HG03378 (cell line): Measurements from ENCODE around the gene MED27.

ENCODE experiments used
- ATAC-seq: cut with Tn5 transposase; IDR thresholded peaks from one replicate; pipeline ENCODE4 v1.9.1; 2021; ENCODE audit warnings: mild to moderate bottlenecking, moderate library complexity; ENCODE audit not compliant: unreplicated experiment

MED27 gene

DNA sequence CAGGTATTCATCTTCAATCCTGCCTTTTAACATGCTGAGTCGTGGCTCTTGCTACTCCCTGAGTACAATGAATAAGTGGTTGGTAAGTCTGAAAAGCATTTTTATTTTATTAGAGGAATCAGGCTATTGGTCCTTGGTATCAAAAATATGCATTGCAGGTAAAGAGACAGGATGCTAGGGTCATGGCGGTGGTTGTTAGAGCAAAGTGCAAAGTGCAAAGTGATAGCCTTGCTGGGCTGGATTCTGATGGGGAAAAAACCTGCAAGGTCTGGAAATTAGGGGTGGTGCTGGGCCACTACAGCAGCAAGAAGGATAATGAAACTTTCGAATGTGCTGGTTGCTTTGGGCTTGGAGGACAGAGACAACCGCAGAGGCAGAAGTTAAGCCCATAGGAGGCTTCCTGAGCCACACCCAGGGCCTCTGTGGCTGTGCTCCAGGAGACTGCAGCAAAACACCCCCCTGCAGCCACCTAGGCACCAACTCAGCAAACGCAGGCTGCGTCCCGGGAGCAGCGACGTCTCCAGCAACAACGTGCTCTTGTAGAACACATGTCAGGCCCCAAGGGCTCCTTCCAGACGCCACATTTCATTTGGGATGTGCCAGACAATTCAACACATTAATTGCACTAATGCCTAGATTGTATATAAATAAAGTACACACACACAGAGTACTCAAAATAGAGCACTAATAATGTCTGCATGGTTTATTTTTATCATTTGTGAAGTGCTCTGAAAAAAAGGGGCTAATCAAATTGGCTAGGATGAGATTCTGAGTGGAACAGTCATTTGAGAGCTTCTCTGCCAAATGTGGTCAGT lies 190.0 kb downstream of the MED27 start:
- ATAC-seq = no peak

DNA sequence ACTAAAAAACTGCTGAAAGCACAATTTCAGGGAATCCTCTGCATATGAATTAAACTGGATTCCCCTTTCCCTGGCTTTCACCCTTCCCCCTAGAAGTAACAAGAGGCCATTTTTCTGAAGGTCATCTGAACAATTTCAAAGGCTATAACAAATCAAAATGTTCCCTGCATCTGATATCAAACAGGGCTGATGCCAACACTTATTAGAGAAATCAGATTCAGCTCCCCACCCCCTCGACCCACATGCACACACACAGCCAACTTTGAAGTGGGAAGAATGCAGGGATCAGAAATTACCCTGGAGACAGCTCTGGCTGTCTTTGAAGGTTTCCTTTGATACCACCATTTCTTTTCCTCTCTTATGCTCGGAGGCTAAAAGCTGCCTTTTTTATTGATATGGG lies 190.7 kb downstream of the MED27 start:
- ATAC-seq = no peak

DNA sequence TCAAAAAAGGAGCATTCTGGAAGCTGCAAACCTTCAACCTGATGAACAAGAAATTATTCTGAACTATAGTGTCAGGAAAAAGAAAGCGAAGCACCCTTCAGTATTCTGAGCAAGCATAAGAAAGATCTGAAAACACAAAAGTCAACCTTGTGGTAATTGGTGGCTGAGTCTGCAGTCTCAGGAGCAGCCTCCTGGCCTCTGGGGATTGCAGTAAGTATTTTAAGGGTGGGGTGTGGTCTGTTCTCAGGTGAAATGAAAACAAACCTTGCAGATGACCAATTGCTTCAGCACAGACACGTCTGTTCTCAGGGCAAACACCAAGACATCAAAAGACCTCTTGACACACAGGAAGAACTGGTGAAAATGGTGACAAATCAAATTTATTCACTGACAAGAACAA lies 192.0 kb downstream of the MED27 start:
- ATAC-seq = no peak

DNA sequence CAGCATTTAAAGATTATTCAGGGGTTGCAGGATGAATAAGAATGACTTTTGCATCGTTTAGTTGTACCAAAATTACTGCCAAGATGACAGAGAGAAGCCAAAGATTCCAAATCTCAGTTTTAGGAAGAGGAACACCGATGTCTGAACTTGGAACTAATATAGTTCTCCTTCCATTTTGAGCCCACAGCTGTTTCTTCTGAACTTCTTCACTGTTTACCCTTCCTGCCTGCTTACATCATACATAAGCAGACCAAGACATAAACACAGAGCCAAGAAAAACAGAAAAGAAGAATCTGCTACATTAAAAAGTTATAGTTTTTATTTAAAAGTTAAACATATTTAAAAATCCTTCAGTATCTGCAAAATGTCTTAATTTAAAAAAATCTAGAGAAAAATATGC lies 192.8 kb downstream of the MED27 start:
- no peak for ATAC-seq

DNA sequence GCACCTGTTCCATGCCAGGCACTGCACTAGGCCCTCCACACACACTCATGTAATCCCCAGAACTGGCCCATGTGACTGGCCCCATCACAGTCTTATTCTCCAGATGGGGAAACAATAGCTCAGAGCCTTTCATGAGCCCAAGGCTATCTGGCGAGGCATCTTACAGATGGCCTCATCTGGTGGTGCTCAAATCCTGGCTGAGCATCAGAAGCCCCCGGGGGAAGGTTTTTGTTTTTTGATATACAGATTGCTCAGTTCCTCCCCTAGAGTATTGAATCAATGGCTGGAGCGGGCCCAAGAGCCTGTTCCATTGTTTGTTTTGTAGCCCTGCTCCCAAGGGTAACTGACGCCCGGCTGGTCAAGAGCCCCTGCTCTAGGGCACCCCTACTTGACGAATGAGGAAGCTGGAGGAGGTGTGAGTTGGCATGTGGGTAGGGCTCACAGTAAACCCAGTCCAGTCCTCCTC lies 194.5 kb downstream of the MED27 start:
- ATAC-seq = no peak

DNA sequence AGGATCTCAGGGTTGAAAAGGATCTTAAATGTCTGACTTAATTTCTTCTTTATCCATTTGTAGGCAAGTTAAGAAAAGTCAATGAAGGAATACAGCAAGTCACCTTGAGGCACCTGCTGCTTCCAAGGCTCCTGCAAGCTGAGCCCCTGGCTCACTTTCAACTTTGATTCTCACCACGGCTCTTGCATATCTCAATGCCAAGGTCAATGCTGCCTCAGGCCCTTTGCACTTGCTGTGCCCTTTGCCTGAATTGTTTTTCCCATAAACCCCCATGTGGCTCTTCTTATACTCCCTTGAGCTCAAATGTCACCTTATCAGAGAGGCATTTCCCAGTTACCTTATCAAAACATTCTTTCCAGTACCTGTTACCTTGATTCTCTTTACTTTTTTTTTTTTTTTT lies 195.4 kb downstream of the MED27 start:
- ATAC-seq = no peak

DNA sequence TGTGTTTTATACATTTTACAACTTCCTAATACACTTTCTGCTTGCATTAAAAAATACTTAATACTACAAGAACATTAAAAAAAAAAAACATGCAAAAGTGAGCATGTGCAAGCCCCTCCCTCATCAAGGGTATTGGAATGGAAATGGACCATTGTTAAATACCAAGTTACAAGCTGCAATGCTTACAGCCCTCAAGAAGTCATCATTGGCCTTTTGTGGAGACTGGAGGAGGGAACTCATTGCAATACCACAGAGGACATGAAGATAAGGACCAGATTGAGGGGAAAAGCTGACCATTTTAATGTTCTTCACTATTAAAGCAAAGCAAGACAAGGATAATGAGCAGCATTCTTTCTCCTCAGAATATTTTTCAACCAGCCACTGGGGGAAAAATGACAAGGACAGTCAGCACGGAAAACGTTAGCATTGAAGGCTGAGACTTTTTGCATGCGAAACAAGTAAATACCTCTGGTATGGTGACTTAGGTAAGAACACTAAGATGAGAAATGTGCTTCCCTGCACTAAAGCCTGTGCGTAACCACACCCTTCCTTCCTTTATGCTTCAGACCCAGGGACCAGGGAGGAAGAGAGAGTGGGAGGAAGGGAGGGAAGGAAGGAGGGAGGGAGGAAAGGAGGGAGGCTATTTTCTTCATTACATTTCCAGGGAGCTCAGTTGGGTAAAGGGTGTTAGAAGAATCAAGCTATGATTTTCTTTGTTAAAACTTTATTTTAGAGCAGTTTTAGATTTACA lies 198.7 kb downstream of the MED27 start:
- ATAC-seq = no peak

DNA sequence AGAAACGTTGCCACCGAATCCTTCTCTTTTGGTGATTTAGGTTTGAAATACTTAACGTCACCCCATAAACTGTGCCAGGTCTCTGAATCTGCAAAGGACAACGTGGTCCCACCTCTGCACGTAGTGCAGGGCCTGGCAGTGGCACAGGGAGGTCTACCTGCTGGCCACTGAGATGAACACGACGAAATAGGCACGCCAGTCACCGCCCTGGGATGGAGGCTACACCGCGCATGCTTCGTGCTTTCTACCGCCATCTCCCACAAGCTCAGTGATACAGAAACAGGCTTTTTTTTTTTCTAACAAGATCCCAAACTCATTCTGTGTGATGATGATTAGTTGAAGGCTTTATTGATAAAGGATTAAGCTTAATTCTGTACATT lies 199.8 kb downstream of the MED27 start:
- ATAC-seq = no peak

DNA sequence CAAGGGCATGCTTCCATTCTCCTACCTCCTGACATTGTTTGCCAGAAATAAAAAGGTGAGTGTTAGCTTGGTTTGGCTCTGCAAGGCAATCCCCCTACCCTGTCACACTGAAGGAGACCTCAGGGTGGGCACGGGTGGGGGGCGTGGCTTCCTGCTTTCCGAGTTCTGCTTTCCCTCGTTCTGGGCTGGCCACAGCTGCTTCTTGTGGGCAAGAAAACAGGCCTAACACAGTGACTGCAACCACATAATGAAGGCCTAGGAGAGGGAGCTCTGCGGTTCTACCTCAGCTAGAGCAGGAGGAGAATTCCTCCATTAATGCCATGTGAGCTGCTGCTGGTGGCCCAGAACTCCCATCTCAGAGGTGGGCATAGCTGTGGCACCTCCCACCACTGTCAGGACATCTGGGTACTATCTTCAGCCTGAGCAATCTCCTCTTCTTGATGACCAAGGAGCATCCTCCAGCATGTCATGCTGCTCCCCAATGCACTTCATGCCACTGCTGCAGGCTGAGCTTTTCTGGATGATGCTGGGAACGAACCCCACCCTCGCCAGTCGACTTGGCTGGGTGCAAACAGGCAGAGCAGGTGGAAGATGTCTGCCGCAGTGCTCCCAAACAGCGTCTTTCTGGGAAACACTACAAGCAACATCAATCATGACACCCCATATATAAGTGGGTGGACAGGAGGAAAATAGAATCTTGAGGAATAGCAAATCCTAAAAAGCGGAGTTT lies 200.3 kb downstream of the MED27 start:
- ATAC-seq = no peak

DNA sequence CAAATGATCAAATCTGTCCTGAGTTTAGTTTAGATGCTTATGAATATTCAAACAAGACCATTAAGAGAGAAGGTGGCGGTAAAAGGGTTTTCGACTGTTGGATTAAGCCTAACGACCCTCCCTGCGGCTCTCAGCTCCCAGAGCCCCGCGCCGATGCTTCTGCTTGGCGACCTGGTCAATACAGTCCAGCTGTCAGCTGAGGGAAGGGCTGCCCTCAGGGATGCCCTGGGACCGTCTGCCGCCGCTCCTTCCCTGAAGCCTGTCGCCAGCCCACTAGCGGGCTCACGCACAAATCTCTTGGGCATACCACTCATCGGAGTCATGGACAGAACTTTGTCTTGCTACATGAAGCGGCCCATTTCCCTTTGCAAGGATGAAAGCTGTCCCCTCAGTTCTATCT lies 203.2 kb downstream of the MED27 start:
- ATAC-seq = no peak

DNA sequence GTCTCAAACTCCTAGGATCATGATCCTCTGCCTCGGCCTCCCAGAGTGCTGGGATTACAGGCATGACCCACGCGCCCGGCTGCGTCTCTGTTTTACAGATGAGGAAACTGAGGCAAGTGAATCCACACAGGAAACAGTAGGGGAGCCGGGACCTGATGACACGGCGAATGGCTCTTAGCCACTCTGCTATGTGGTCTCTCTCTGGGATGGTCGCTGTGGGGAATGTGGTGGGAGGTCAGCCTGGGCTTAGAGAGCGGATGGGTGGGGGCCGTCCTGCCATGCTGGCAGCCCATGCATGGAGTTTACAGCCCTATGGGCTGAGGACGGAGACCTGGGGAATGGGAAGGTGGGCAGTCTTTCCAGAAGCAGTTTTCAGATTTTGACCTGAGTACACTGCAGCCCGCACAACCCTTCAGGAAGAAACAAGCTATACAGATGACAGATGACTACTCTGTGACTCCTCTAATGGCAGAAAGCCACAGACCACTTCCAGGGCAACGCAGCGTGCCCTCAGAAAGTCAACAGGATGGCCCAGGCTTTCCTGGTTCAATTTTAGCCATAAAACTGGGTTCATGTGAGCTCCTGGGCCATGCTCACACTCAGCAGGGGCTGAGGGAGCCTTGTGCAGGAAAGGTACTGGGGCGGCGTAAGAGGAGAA lies 203.7 kb downstream of the MED27 start:
- ATAC-seq = no peak

DNA sequence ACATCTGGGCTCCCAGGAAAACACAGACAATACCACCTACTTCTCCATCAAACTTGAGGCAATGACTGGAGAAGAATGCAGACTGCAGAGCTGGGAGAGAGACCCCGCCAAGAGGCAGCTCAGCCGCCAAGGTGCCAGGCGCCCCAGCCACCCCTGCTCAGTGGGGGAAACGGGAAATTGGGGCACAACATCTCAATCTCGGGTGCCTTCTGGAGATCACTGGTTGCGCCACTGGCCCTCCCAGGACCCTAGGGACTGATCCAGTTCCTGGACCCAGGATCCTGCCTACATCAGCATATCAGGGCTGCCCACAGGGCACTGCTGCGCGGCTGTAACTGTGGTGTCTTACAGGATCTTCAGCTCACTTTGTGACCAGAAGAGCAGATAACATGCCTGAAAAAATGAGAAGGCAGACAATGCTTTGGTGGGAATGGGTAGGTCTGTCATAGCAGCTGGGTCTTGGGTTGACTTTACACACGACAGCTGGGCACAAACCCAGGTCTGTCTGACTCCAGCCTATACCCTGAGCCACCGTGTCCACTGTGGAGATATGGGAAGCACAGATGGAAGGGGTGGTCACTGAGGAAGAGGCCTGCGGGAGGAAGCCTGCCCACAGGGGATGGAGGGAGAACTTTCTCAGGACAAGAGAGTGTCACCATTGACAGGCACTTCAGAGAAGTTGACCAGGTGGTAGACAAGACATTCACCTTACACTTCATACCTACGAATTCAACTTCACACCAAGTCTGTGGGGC lies 204.6 kb downstream of the MED27 start:
- ATAC-seq = no peak

DNA sequence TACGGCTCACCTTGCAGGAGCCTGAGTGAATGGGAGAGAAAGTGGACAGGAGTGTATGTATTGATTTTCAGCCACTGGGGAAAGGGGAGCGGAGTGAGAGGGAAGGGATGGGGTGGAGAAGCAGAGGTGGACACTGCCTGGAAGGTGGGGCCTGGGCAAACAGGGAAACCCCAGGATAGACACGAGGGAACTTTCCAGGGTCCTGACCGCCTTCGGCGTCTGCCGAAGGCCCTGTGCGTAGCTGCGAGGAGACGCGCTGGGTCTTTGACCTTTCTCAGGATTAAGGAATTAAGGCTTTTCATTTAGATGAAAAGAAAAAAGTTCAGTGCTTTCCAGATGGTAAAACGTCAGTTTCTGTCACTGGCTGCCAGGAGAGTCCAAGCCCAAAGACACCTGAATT lies 205.2 kb downstream of the MED27 start:
- no peak for ATAC-seq

DNA sequence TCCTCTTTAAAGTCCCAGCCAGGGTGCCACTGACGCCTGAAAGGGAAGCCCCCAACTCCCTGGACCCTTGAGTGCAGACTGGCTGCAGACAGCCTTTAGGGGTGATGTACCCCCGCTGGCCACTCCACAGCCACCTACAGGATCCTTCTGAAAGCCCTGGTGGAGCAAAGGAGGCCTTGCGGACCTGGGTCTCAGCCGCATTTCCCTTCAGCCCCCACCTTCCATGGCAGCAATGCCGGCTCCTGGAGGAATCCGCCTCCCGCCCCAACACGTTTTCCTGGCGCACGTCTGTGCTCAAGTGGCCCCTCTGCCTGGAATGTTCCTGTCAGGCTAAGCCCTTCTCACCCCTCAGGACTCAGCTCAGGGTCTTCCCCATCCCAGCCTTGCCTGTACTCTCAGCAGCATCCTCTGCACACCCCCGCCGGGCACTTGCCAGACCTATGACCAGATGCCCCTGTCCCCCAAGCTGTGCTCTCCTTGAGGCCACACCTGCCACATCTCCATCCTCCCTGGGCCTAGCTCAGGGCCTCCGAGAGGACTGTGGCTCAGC lies 205.7 kb downstream of the MED27 start:
- ATAC-seq = no peak

DNA sequence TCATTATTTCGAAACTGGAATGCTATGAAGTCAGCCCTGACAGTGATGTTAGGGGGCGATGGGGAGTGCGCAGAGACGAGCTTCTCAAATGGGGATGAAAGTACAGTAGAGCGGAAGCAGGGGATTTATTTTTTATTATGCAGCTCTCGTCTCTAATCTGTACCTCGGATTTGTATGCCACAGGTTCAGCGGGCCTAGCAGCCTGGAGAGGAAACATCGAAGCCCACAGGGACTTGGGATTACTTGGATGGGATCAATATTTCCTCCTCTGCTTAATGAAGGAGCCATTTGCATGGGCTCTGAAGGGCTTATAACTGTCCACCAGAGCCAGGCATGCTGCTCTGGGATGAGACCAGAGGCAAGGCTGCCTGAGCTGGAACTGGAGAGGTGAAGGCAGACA lies 206.3 kb downstream of the MED27 start:
- ATAC-seq = no peak

DNA sequence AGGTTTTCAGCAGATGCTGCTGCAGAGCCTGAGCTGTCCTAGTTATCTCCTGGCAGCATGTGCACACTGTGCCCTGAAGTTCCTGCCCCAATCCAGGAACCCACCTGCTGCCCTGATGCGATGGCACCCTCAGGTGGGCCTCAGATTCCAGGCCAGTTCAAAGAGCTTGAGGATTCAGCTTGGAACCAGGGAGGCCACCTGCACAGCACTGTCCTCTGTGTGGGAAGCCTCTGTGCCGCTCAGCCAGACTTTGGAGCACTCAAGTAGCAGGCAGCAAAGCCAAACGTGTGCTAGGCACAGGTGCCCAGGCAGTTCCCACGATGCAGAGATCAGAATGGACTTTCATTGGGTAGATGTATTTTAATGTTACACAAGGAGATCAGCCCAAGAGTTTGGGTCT lies 207.0 kb downstream of the MED27 start:
- ATAC-seq = no peak

DNA sequence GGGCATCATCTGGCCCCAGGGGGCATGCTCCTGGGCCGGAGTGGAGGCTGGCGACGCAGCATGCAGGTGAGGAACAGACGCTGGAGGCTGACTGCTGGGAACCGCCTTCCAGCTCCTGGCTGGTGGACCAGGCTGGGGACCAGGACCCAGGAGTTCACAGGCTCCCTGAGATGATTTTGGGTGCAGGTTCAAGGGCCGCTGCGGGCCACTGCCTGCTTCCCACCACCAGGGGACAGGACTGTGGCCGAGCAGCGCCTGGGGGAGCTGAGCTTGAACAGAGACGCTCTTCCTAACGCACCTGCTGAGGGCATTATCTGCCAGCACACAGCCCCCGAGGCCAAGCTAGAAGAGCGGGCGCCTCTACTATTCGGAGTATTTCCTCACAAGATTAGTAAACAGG lies 207.7 kb downstream of the MED27 start:
- ATAC-seq = no peak

DNA sequence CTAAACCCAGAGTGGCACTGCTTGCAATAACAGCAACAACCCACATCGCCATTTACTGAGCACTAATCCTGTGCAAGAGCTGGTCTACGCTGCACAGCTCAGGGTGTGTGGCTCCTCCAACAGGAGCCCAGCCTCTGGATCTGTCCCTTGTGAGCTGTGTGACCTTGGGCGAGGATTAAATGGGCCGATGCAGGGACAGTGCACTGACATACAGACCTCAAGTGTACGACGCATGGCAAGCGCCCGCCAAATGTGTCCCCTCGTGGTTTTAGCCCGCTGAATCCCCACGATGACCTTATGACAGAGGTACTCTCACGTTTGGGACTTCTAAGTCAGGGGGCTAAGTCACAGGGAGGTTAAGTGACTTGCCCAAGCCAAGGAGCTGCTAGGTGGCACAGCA lies 209.5 kb downstream of the MED27 start:
- no peak for ATAC-seq

DNA sequence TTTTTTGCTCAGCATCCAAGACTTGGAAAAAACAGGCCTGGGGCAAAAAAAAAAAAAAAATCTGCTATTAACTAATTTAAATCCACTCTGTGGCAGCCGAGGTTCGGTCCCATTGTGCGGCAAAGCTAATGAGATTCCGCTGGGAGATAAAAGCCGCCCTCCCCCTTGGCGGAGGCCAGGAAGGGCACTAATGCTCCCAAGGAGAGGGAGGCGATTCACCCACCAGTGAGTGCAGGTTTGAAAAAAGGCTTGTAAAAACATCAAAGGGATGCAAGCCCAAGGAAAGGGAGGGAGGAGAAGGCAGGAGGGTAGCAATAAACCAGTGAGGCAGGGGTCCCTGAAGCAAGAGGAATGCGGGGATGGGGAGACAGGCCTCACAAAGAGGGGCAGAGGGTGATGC lies 210.3 kb downstream of the MED27 start:
- no peak for ATAC-seq

DNA sequence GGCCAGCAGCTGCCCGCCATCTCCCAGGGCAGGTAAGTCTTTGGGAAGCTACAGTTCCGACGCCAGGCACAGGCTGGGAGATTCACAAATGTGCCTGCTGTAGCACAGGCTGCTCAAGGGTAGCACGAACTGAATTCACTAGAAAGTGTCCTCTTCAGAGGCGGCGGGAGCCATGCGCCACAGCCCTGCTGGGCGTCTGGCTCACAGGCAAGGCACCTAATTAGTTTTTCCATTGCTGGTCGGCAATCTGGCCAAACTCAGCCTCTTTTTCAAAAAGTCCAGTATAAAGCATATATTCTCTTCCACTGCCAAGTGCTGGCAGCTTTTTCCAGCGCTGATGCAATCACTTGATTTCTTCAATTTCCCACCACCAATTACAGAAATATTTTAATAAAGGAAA lies 210.9 kb downstream of the MED27 start:
- ATAC-seq = no peak
